A549 (cell line): ENCODE results near the gene FGF6. TPM values are rescaled to one million over a fixed set of nuclear protein-coding genes. Genes with fewer than 3 reads are reported as not detected.

ENCODE experiments used
- ATAC-seq, 2 experiments: fragments of 200-7000 bp in 1 of 2; fragments of >200 bp in 1 of 2; cut with Nextera tagmentation in 1 of 2; cut with Tn5 transposase in 1 of 2; 3 replicates each; pipeline versions ENCODE4 v1.8.0 to v1.9.1; 2018 to 2020; ENCODE audit warnings: mild to moderate bottlenecking in 1 of 2, moderate library complexity in 1 of 2
- CTCF ChIA-PET: fragments of 300-600 bp; sonication (Branson Sonifier 250); formaldehyde crosslinking; extraction: SDS; loops from one replicate; lab custom pipeline; 2021; ENCODE audit warnings: antibody characterized with exemption, inconsistent platforms; lab: Yijun Ruan, JAX
- POLR2A ChIA-PET: fragments of 350-600 bp; formaldehyde crosslinking; extraction: SDS; loops from one replicate; lab custom pipeline; 2021; ENCODE audit warnings: antibody characterized with exemption, inconsistent platforms; lab: Yijun Ruan, JAX
- DNase-seq, 2 experiments: peaks; one replicate each; pipeline versions ENCODE4 v3.0.0 to v3.0.0-alpha.2; 2011 to 2016; ENCODE audit warnings: low read depth in 1 of 2, low spot score in 1 of 2
- FAIRE-seq: peaks from 2 replicates; lab custom pipeline; 2011; peaks lifted over from hg19 to GRCh38; lab: Jason Lieb, UNC
- H3K27ac ChIP-seq, 2 experiments: fragments of >200 bp; sonication (Bioruptor Twin); formaldehyde crosslinking; 3 replicates each; pipeline ENCODE4 v1.5.1; 2016 to 2017
- H3K4me1 ChIP-seq: fragments of >200 bp; sonication (Bioruptor Twin); formaldehyde crosslinking; 3 replicates; pipeline ENCODE4 v1.6.1; 2016
- H3K4me2 ChIP-seq: fragments of >200 bp; sonication (Bioruptor Twin); formaldehyde crosslinking; 3 replicates; pipeline ENCODE4 v1.6.1; 2016
- H3K4me3 ChIP-seq: fragments of >200 bp; sonication (Bioruptor Twin); formaldehyde crosslinking; 3 replicates; pipeline ENCODE4 v1.5.1; 2016
- H3K9me3 ChIP-seq: fragments of >200 bp; sonication (Bioruptor Twin); formaldehyde crosslinking; 3 replicates; pipeline ENCODE4 v1.6.1; 2016
- ATOH8 ChIP-seq: fragments of 250-450 bp; sonication (Bioruptor Pico); IDR thresholded peaks from 2 replicates; pipeline ENCODE4 v1.5.0; 2020; ENCODE audit warnings: low read depth, mild to moderate bottlenecking, moderate library complexity
- CBX8 ChIP-seq: fragments of 200-600 bp; sonication (generic); IDR thresholded peaks from 2 replicates; pipeline ENCODE4 v1.6.1; 2016
- CHD4 ChIP-seq: fragments of 200-600 bp; sonication (generic); IDR thresholded peaks from 2 replicates; pipeline ENCODE4 v1.6.1; 2016; ENCODE audit warnings: antibody characterized with exemption, mild to moderate bottlenecking, borderline replicate concordance
- CTCF ChIP-seq: fragments of >200 bp; sonication (Bioruptor Twin); formaldehyde crosslinking; IDR thresholded peaks from 3 replicates; pipeline ENCODE4 v1.5.1; 2016
- GATA3 ChIP-seq: IDR thresholded peaks from 2 replicates; pipeline ENCODE4 v1.6.1; 2012; ENCODE audit warnings: borderline replicate concordance
- HDAC2 ChIP-seq: fragments of 200-600 bp; sonication (generic); IDR thresholded peaks from 2 replicates; pipeline ENCODE4 v1.6.1; 2016
- HEYL ChIP-seq: fragments of 250-450 bp; sonication (Bioruptor Pico); IDR thresholded peaks from 2 replicates; pipeline ENCODE4 v1.8.0; 2021; ENCODE audit warnings: mild to moderate bottlenecking, moderate library complexity
- HOXB13 ChIP-seq: fragments of 250-450 bp; sonication (Bioruptor Pico); IDR thresholded peaks from 2 replicates; pipeline ENCODE4 v1.5.0; 2020; ENCODE audit warnings: low read depth, mild to moderate bottlenecking, moderate library complexity
- JUNB ChIP-seq: fragments of >200 bp; sonication (Bioruptor Twin); formaldehyde crosslinking; IDR thresholded peaks from 2 replicates; pipeline ENCODE4 v1.6.1; 2016
- KDM5A ChIP-seq: fragments of 200-600 bp; sonication (generic); IDR thresholded peaks from 2 replicates; pipeline ENCODE4 v1.6.1; 2016; ENCODE audit warnings: antibody characterized with exemption, mild to moderate bottlenecking
- MAZ ChIP-seq: fragments of 150-350 bp; IDR thresholded peaks from 2 replicates; pipeline ENCODE4 v1.6.1; 2014; ENCODE audit warnings: antibody characterized with exemption, low read depth, low read length, borderline replicate concordance
- NR3C1 ChIP-seq: fragments of >200 bp; sonication (Bioruptor Twin); formaldehyde crosslinking; IDR thresholded peaks from 3 replicates; pipeline ENCODE4 v1.6.1; 2017
- RAD21 ChIP-seq, 2 experiments: fragments of >200 bp in 1 of 2; sonication (Bioruptor Twin) in 1 of 2; formaldehyde crosslinking in 1 of 2; IDR thresholded peaks in 1 of 2; conservative IDR thresholded peaks in 1 of 2; 2 replicates in 1 of 2; 3 replicates in 1 of 2; pipeline ENCODE4 v1.6.1; 2012 to 2018; ENCODE audit warnings: inconsistent platforms in 1 of 2
- RFX5 ChIP-seq: fragments of 450-650 bp; IDR thresholded peaks from 2 replicates; pipeline ENCODE4 v1.7.1; 2014; ENCODE audit warnings: antibody characterized with exemption, mild to moderate bottlenecking, moderate library complexity
- SMC3 ChIP-seq: fragments of >200 bp; sonication (Bioruptor Twin); formaldehyde crosslinking; IDR thresholded peaks from 3 replicates; pipeline ENCODE4 v1.6.1; 2018; ENCODE audit warnings: inconsistent platforms
- SREBF2 ChIP-seq: fragments of 450-650 bp; IDR thresholded peaks from 2 replicates; pipeline ENCODE4 v1.6.1; 2014; ENCODE audit warnings: mild to moderate bottlenecking, moderate library complexity
- TP53 ChIP-seq: fragments of 250-450 bp; sonication (Bioruptor Pico); IDR thresholded peaks from 2 replicates; pipeline ENCODE4 v1.5.0; 2021; ENCODE audit warnings: mild to moderate bottlenecking, moderate library complexity
- ZC3H11A ChIP-seq: fragments of 450-650 bp; IDR thresholded peaks from 2 replicates; pipeline ENCODE4 v1.6.1; 2014; ENCODE audit warnings: antibody characterized with exemption, mild to moderate bottlenecking
- ZFP36 ChIP-seq: fragments of 450-650 bp; IDR thresholded peaks from 2 replicates; pipeline ENCODE4 v1.6.1; 2014; ENCODE audit warnings: borderline replicate concordance; ENCODE audit not compliant: partially characterized antibody
- WGBS: methylation state at CpG from one replicate; pipeline ENCODE4 v1.1.6; 2017; ENCODE audit errors: missing lambda C conversion rate; 5-methylcytosine and 5-hydroxymethylcytosine counted together
- polyA plus RNA-seq, 4 experiments: library from polyadenylated mRNA; depleted of rRNA in 3 of 4; stranded (reverse); fragments of >200 nt; fragmentation: RNase III in 1 of 4; extraction: RNeasy Plus Mini Kit Qiagen cat#74134 plus additional on column Dnase treatment in 1 of 4; gene quantifications; 2 replicates in 3 of 4; 3 replicates in 1 of 4; pipeline ENCODE4 v1.2.3, GENCODE V29; 2011 to 2017
- TF ChIP-seq, protein P1 (sequence below): IDR thresholded peaks from 2 replicates; pipeline ENCODE4 v1.6.1; 2012

The FGF6 gene
- polyA plus RNA-seq, 2 of the 4 experiments (the other 2 are of a cell fraction), result not detected

- no peak for TF ChIP-seq KDM5A
- TF ChIP-seq SMC3, result peak; percentile 50; the same call in 2 of the 3 replicates
- peak; percentile 44 to 50; a peak in 3 of 5 replicates for TF ChIP-seq RAD21 (conservative IDR thresholded peaks at IDR 0.05 in 1 of 2, IDR thresholded peaks at IDR 0.05 in 1 of 2)
- TF ChIP-seq CTCF, result peak; percentile 70
- no peak for TF ChIP-seq GATA3
- no peaks in the 10 kb centered on the region for H3K4me1 ChIP-seq
- H3K9me3 ChIP-seq, result no peaks in the 10 kb centered on the region
- H3K4me2 ChIP-seq, result no peak overlapping the region
- no peak for FAIRE-seq
- POLR2A ChIA-PET, result no interaction called here
- no peak overlapping the region for H3K4me3 ChIP-seq
- WGBS, result 25% methylated on average over 4 of the region's 4 CpGs
- peak; percentile 41 to 57 for DNase-seq
- H3K27ac ChIP-seq, result no peak overlapping the region
- ATAC-seq, result peak; percentile 64 to 84; a peak in 4 of 6 replicates
- CTCF ChIA-PET, result interaction anchor here (0.6 to 2.9 kb wide), 14 partner anchors 9 to 205 kb away, joined by 3 to 19 read pairs (median 4); no protein-coding TSS in a partner anchor
These were observed 24.0 kb downstream of the FGF6 start for GRCh38 chr12:4421590-4422031.

- no peak overlapping the region for H3K4me2 ChIP-seq
- H3K4me1 ChIP-seq, result no peaks in the 10 kb centered on the region
- H3K27ac ChIP-seq, result no peak overlapping the region
- no peaks in the 10 kb centered on the region for H3K9me3 ChIP-seq
- TF ChIP-seq HDAC2 (no peak), HOXB13 (CRISPR knock-in tag) (no peak), ZFP36 (no peak), RAD21 (conservative IDR thresholded peaks at IDR 0.05 in 1 of 2, IDR thresholded peaks at IDR 0.05 in 1 of 2) (no peak), NR3C1 (no peak), SMC3 (no peak), MAZ (no peak), TP53 (CRISPR knock-in tag) (no peak), CTCF (no peak), JUNB (no peak), ZC3H11A (no peak), HEYL (CRISPR knock-in tag) (no peak), SREBF2 (no peak), CHD4 (no peak)
- TF ChIP-seq, protein P1, sequence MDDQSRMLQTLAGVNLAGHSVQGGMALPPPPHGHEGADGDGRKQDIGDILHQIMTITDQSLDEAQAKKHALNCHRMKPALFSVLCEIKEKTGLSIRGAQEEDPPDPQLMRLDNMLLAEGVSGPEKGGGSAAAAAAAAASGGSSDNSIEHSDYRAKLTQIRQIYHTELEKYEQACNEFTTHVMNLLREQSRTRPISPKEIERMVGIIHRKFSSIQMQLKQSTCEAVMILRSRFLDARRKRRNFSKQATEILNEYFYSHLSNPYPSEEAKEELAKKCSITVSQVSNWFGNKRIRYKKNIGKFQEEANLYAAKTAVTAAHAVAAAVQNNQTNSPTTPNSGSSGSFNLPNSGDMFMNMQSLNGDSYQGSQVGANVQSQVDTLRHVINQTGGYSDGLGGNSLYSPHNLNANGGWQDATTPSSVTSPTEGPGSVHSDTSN, result no peak
- ChIA-PET CTCF (interaction anchor here (0.6 to 2.9 kb wide), 10 partner anchors 11 to 338 kb away, joined by 3 to 19 read pairs (median 4); no protein-coding TSS in a partner anchor), POLR2A (no interaction called here)
- FAIRE-seq (no peak), DNase-seq (no peak), ATAC-seq (no peak)
- no peak overlapping the region for H3K4me3 ChIP-seq
- 40% methylated on average over 5 of the region's 5 CpGs for WGBS
These were observed 25.4 kb downstream of the FGF6 start for GRCh38 chr12:4420138-4420670.

GRCh38 chr12:4418913-4419312, 26.7 kb downstream of the FGF6 start:
- no peak overlapping the region for H3K4me2 ChIP-seq
- ChIA-PET POLR2A (no interaction called here), CTCF (no interaction called here)
- no peak overlapping the region for H3K4me3 ChIP-seq
- no peak for ATAC-seq
- no peak for FAIRE-seq
- 11% methylated on average over 5 of the region's 5 CpGs for WGBS
- TF ChIP-seq SMC3 (no peak), CBX8 (no peak), ATOH8 (CRISPR knock-in tag) (no peak), RFX5 (no peak), KDM5A (no peak), NR3C1 (no peak)
- H3K27ac ChIP-seq, result no peak overlapping the region
- no peak for DNase-seq
- no peaks in the 10 kb centered on the region for H3K4me1 ChIP-seq
- H3K9me3 ChIP-seq, result no peaks in the 10 kb centered on the region
